ENCODE data around the gene TIMM10.

TIMM10 gene

DNA sequence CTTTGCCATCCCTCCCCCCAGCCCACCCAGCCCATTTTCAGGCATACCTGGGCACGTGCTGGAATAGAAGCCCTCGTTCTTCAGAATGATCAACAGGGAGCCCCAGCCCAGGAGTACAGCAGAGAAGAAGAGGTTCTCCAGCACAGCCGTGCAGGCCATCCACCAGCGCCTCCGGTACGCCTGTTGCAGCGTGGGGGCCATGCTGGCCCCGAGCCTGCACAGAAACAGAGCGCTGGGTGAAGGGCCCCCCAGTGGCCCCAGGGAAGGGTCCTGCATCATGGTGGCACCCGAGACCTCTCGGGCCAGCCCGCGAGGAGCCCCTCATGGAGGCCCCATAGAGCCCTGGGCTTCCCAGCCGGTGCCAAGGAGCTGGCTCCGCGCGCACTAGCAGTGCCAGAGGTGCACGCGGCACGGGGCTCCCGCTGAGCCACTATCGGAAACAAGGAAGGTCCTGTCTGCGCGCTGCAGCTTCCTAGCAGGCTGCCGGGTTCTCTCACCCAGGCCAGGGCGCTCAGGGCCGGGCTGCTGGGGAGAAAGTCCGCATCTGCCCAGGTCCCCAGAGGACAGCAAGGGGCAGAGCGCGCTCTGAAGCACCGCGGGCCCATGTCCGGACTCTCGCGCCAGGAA lies 16.5 kb downstream of the TIMM10 start:
- TF ChIP-seq CTCF (IDR thresholded peaks at IDR 0.05): no peak
- no peak for TF ChIP-seq ZFX (IDR thresholded peaks at IDR 0.05; ENCODE audit: borderline replicate concordance)
- H3K27ac ChIP-seq: peak overlapping the region; percentile 51

- H3K27ac ChIP-seq: no peak overlapping the region
- TF ChIP-seq CTCF (IDR thresholded peaks at IDR 0.05) (no peak), ZFX (IDR thresholded peaks at IDR 0.05; ENCODE audit: borderline replicate concordance) (no peak)
Observed at GRCh38 chr11:57513452-57513795, 17.1 kb downstream of the TIMM10 start.

- TF ChIP-seq CTCF (IDR thresholded peaks at IDR 0.05) (no peak), ZFX (IDR thresholded peaks at IDR 0.05; ENCODE audit: borderline replicate concordance) (no peak)
- H3K27ac ChIP-seq: no peak overlapping the region
Observed at GRCh38 chr11:57512646-57513451, 17.7 kb downstream of the TIMM10 start.

DNA sequence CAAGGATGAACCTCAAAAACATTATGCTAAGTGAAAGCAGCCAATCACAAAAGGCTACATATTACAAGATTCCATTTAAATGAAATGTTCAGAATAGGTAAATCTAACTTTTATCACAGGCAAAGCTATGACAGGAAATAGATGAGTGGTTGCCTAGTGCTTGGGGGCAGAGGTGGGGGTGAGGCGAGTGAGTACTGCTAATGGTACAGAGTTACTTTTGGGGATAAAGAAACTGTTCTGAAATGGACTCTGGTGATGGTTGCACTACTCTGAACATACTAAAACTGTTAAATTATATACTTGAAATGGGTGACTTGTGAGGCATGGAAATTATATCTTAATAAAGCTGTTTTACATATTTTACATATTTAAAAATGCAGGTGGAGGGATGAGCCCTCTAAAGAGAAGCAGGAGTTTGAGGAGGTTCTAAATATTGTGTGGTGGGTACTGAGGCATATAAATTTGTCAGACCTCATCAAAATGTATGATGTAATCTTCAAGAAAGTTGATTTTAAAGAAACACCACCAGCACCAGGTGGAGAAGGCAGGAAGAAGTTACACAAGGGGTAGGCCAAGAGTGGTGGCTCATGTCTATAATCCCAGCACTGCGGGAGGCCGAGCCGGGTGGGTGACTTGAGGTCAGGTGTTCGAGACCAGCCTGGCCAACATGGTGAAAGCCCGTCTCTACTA lies 18.7 kb downstream of the TIMM10 start:
- H3K27ac ChIP-seq: no peak overlapping the region
- TF ChIP-seq ZFX (IDR thresholded peaks at IDR 0.05; ENCODE audit: borderline replicate concordance) (no peak), CTCF (IDR thresholded peaks at IDR 0.05) (no peak)

DNA sequence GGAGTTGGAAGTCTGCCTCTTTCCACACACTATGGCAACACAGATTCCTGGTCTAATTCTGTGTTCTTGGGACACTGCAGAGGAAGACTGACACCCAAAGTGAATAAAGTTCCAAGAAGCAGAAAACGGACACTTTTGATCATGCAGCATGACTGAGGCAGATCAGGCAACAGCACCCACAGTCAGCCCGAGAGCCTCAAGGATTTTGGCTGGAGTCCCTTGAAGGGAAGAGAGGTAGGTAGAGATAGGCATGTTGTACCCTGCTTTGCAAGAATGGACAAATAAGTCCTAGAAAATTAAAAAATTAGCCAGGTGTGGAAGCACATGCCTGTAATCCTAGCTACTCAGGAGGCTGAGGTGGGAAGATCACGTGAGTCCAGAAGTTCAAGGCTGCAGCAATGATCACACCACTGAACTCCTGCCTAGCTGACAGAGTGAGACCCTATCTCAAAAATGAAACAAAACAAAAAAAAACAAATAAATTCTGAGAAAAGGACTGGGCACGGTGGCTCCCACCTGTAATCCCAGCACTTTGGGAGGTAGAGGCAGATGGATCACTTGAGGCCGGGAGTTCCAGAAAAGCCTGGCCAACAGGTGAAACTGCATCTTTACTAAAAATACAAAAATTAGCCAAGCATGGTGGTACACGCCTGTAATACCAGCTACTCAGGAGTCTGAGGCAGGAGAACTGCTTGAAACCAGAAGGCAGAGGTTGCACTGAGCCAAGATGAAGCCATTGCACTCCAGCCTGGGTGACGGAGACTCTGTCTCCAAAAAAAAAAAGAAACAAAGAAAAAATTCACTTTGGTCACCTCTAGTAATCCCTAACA lies 22.0 kb downstream of the TIMM10 start:
- no peak overlapping the region for H3K27ac ChIP-seq
- TF ChIP-seq CTCF (IDR thresholded peaks at IDR 0.05): no peak
- TF ChIP-seq ZFX (IDR thresholded peaks at IDR 0.05; ENCODE audit: borderline replicate concordance): no peak

GRCh38 chr11:57506522-57506921 lies 24.0 kb downstream of the TIMM10 start:
- no peak overlapping the region for H3K27ac ChIP-seq
- no peak for TF ChIP-seq CTCF (IDR thresholded peaks at IDR 0.05)

Data from 22Rv1 (cell line).